Left cardiac atrium (tissue), 4 donors: ENCODE measurements around the gene SUPT3H. TPM values are rescaled to one million over a fixed set of nuclear protein-coding genes. Genes with fewer than 3 reads are reported as not detected.
"Not testable (repeated sequence)": the region's sequence is repeated elsewhere in the genome, so short reads cannot be mapped to it uniquely, and the experiment has no call there.

Source experiments
- ATAC-seq, 2 donors: fragments of 200-7000 bp; cut with Tn5 transposase; one replicate each; pipeline ENCODE4 v1.9.1; 2020; ENCODE audit warnings: mild to moderate bottlenecking in 2 of 2, moderate library complexity in 2 of 2
- DNase-seq: peaks from one replicate; pipeline ENCODE4 v3.0.0-alpha.2; 2020
- intact Hi-C, 2 donors: fragments of 100-400 bp; cut with DNase I; formaldehyde crosslinking; loops; one replicate each; pipeline versions ENCODE4 v1.14.1 to v1.15.1; 2022 to 2023
- total RNA-seq, 2 donors: library from RNA; stranded (reverse); fragmentation: NEBNext Ultra II Directional; extraction: Animal tissue kit (Norgen Biotek cat#: 25700); gene quantifications; one replicate each; pipeline ENCODE4 v1.2.1, GENCODE V29; 2021
- donor health status: DM: no; HTN: yes; CAD: no.
- donor health status: DM: no; HTN: yes; CAD: no; lungs with severe emphysema.
- donor health status: DM: yes; HTN: yes; CAD: no.
- donor health status: Dilated cardiomyopathy.

The SUPT3H gene
- total RNA-seq, 2 donors from 2014 or later = 3.2 to 4.3 TPM

DNA sequence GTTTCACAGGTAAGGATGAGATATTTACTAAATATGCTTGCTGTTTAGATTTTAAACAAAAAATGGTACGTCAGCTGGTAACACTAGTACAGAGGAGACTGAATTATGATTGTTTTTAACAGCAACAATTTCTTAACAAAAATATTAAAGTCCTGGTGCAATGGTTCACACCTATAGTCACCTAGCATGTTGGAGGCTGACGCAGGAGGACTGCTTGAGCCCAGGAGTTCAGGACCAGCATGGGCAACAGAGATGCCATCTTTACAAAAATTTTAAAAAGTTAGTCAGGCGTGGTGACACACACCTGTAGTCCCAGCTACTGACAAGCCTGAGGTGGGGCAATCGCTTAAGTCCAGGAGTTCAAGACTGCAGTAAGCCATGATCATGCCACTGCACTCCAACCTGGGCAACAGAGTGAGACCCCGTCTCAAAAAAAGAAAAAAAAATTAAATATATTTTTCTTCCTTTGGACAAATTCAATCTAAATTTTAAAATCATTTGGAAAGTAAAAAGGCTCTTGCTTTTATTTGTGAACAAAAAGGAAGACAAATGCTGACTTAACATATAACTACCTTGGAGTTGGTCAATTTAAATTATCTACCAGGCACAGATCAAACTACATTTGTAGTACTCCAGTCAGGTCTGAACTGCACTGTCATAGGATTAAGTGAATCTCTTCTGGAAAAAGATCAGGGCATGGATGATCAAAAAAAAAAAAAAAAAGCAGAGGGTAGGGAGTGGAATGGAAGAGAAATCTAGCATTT is 87.8 kb downstream of the SUPT3H start:
- ATAC-seq (no peak), DNase-seq (no peak)
- intact Hi-C loops = no loop called here

GRCh38 chr6:45286707-45287106 is 91.0 kb downstream of the SUPT3H start:
- ATAC-seq, intact Hi-C loops, DNase-seq: not testable (repeated sequence)

- ATAC-seq = no peak
- no peak for DNase-seq
- intact Hi-C loops = no loop called here
These were observed 99.4 kb downstream of the SUPT3H start for GRCh38 chr6:45278367-45278766.

GRCh38 chr6:45277741-45278140 is 100.0 kb downstream of the SUPT3H start:
- ATAC-seq, intact Hi-C loops, DNase-seq: not testable (repeated sequence)

GRCh38 chr6:45275358-45275757 is 102.4 kb downstream of the SUPT3H start:
- no peak for ATAC-seq
- intact Hi-C loops = no loop called here
- DNase-seq = no peak

- no peak for ATAC-seq
- DNase-seq = no peak
- intact Hi-C loops = no loop called here
These were observed 105.1 kb downstream of the SUPT3H start for GRCh38 chr6:45272626-45273025.

DNA sequence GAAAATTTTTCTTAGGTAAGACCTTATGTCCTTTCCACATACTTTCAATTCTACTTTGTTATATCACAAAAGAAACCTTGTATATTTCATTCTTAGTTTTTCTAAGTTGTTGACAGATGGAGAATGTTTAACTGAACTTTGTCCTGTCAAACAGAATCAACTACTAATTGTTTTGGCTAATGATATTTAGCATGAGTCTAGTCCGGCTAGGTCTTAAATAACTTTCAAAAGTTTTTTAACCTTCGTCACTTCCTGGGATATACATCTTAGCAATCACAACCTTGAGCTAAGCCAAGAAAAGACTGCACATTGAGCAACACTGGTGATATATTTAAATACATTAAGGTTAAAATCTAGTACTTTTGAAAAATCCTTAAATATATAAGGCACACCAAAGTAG is 112.5 kb downstream of the SUPT3H start:
- DNase-seq = no peak
- intact Hi-C loops = no loop called here
- ATAC-seq = no peak

GRCh38 chr6:45260696-45261095 is 117.0 kb downstream of the SUPT3H start:
- ATAC-seq = no peak
- intact Hi-C loops = no loop called here
- DNase-seq = no peak

DNA sequence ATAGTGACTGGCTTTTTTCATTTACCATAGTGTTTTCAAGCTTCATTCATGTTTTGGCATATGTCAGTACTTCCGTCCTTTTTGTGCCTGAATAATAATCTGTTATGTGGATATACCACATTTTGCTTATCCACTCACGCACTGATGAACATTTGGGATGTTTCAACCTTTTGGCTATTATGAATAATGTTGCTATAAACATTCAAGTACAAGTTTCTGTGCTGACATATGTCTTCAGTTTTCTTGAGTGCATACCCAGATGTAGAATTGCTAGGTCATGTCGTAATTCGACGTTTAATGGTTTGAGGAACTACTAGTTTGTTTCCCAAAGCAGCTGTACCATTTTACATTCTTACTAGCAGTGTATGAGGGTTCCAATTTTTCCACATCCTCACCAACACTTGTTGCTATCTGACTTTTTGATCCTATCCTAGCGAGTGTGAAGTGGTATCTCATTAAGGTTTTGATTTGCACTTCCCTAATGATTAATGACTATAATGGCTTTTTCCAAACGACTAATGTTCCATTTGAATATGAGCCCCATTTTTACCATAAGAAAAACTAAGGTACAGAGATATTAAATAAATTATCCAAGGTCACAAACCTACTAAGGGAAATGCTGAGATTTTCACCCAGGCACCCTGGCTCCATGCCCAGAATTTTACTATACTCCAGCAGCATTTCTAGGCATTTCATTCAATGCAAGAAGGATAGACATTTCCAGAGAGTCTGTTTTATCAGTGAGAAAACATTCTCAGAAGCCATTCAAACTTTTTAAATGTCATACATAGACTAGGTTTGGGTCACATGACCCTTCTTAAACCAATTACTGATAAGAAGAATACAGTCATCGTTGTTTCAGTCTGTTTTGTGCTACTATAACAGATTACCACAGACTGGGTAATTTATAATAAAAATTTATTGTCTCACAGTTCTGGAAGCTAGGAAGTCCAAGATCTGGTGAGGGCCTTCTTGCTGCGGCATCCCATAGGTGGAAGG is 120.7 kb downstream of the SUPT3H start:
- ATAC-seq (no peak), DNase-seq (no peak)
- intact Hi-C loops = no loop called here

DNA sequence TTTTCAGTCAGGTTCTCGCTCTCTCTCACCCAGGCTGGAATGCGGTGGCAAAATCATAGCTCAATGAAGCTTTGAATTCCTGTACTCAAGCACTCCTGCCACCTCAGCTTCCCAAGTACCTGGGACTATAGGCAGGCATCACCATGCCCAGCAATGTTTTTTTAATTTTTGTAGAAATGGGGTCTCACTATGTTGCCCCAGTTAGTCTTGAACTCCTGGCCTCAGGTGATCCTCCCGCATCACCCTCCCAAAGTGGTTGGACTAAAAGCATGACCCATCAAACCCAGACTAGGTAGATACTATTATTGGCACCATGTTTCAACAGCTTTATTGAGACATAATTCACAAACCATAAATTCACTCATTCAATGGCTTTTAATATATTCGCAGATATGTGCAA is 122.3 kb downstream of the SUPT3H start:
- intact Hi-C loops = no loop called here
- no peak for DNase-seq
- ATAC-seq = no peak

DNA sequence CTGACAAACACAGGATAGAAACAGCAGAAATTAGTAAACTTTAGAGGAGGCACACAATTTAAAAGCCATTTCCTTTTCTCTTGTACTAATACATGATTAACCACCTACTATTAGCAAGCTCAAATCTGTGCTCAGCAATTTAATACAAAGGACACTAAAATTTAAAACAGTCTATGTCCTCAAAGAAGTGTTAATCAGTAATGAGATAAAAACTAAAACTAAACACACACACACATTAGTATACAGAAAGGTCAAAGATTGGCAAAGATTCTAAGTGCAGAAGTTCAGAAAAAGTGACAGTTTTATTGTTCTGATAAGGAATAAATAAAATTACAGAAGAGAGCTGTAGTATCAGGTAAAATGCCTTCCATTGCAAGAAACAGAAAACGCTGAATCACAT is 123.5 kb downstream of the SUPT3H start:
- intact Hi-C loops = no loop called here
- DNase-seq (no peak), ATAC-seq (no peak)

- ATAC-seq (no peak), DNase-seq (no peak)
- intact Hi-C loops = no loop called here
These were observed 124.3 kb downstream of the SUPT3H start for GRCh38 chr6:45253453-45253852.

- DNase-seq (no peak), ATAC-seq (no peak)
- intact Hi-C loops = no loop called here
These were observed 146.1 kb downstream of the SUPT3H start for GRCh38 chr6:45231660-45232059.

GRCh38 chr6:45229416-45229815 is 148.3 kb downstream of the SUPT3H start:
- ATAC-seq = no peak

GRCh38 chr6:45226081-45226480 is 151.7 kb downstream of the SUPT3H start:
- intact Hi-C loops = no loop called here
- DNase-seq (no peak), ATAC-seq (no peak)

More at GRCh38 chr6:45229416-45229815, 148.3 kb downstream of the SUPT3H start:
- intact Hi-C loops = no loop called here
- DNase-seq = no peak

DNA sequence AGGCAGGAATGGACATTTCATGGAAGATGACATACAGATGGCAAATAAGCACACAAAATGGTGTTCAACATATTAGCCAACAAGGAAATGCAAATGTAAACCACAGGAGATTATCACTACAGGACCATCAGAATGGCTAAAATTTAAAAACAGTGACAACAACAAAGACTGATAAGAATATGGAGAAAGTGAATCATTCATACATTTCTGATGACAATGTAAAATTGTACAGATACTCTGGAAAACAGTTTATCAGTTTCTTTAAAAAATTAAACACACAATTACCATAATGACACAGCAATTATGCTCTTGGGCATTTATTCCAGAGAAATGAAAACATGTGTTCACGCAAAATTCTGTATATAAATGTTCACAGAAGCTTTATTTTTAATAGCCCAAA is 155.4 kb downstream of the SUPT3H start:
- ATAC-seq (no peak), DNase-seq (no peak)

GRCh38 chr6:45215759-45216158 is 162.0 kb downstream of the SUPT3H start:
- intact Hi-C loops = no loop called here
- no peak for ATAC-seq
- no peak for DNase-seq

More for the DNA sequence above, 155.4 kb downstream of the SUPT3H start:
- intact Hi-C loops = no loop called here

DNA sequence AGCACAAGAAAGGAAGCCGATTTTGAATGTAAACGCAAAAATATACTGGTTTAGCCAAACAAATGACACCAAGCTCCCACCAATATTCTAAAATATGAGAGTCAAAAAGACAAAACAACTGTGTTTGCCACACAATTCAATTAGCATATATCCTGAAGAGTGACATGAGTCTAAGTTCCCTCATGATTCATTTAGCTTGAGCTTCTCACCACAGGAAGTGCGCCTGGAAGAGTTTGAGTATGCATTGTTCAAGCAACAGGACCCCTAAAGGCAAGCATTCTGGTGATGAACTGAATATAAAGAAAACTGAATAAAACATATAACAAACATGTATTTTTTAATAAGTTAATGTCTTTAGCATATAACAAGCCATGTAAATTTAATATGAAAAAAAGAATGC is 164.8 kb downstream of the SUPT3H start:
- intact Hi-C loops = no loop called here
- ATAC-seq (no peak), DNase-seq (no peak)

DNA sequence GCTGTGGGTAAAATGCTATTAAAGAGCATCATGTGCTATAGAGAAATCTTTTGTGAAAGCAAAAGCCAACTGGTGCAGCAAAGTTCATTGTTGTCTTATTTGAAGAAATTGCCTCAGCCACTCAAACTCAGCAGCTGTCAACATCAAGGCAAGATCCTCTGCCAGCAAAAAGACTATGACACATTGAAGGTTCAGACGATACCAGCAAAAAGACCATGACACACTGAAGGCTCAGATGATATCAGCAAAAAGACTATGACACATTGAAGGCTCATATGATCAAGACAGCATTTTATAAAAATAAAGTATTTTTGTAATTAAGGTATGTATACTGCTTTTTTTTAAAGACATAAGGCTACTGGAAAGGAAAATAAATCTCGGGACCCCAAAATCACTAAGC is 168.0 kb downstream of the SUPT3H start:
- DNase-seq (no peak), ATAC-seq (no peak)
- intact Hi-C loops = no loop called here

GRCh38 chr6:45206793-45207492 is 170.8 kb downstream of the SUPT3H start:
- ATAC-seq (no peak), DNase-seq (no peak)
- intact Hi-C loops = no loop called here
